HEK293 (cell line): ENCODE measurements around the gene BOK.

Experiments
- ZBTB20 ChIP-seq: fragments of 450-650 bp; formaldehyde crosslinking; IDR thresholded peaks from 2 replicates; pipeline ENCODE4 v1.5.1; 2016; ENCODE audit warnings: missing biosample characterization, missing genetic modification characterization
- ZBTB8A ChIP-seq: fragments of 450-650 bp; formaldehyde crosslinking; IDR thresholded peaks from 2 replicates; pipeline ENCODE4 v1.5.1; 2016; ENCODE audit warnings: missing biosample characterization, missing genetic modification characterization
- ZNF23 ChIP-seq: fragments of 450-650 bp; formaldehyde crosslinking; IDR thresholded peaks from 2 replicates; pipeline ENCODE4 v1.5.1; 2016; ENCODE audit warnings: missing biosample characterization, missing genetic modification characterization, borderline replicate concordance
- ZNF274 ChIP-seq, 2 experiments: fragments of 200-500 bp in 1 of 2; fragments of 450-650 bp in 1 of 2; sonication (Bioruptor generic) in 1 of 2; formaldehyde crosslinking in 1 of 2; IDR thresholded peaks; 2 replicates each; pipeline versions ENCODE4 v1.5.1 to v1.6.1; 2014 to 2016; ENCODE audit warnings: borderline replicate concordance in 1 of 2, inconsistent platforms in 1 of 2, low read length in 1 of 2, missing biosample characterization in 1 of 2, missing genetic modification characterization in 1 of 2
- ZNF548 ChIP-seq: fragments of 450-650 bp; formaldehyde crosslinking; IDR thresholded peaks from 2 replicates; pipeline ENCODE4 v1.5.1; 2016; ENCODE audit warnings: missing biosample characterization, missing genetic modification characterization
- ZNF658 ChIP-seq: fragments of 450-650 bp; formaldehyde crosslinking; IDR thresholded peaks from 2 replicates; pipeline ENCODE4; 2016; ENCODE audit warnings: missing biosample characterization, missing genetic modification characterization
- ZNF830 ChIP-seq: fragments of 450-650 bp; IDR thresholded peaks from 2 replicates; pipeline ENCODE4 v1.5.0; 2018; ENCODE audit warnings: missing biosample characterization, missing genetic modification characterization, low read depth, mild to moderate bottlenecking, moderate library complexity
- TF ChIP-seq, protein P1 (sequence below): fragments of 450-650 bp; formaldehyde crosslinking; IDR thresholded peaks from 2 replicates; pipeline ENCODE4 v1.5.1; 2016; ENCODE audit warnings: missing biosample characterization, missing genetic modification characterization
- TF ChIP-seq, protein P2 (sequence below): fragments of 450-650 bp; formaldehyde crosslinking; IDR thresholded peaks from 2 replicates; pipeline ENCODE4 v1.5.1; 2016; ENCODE audit warnings: missing biosample characterization, missing genetic modification characterization, low read depth
- TF ChIP-seq, protein P3 (sequence below): fragments of 450-650 bp; formaldehyde crosslinking; IDR thresholded peaks from 2 replicates; pipeline ENCODE4 v1.5.1; 2016; ENCODE audit warnings: missing biosample characterization, missing genetic modification characterization, borderline replicate concordance

DNA sequence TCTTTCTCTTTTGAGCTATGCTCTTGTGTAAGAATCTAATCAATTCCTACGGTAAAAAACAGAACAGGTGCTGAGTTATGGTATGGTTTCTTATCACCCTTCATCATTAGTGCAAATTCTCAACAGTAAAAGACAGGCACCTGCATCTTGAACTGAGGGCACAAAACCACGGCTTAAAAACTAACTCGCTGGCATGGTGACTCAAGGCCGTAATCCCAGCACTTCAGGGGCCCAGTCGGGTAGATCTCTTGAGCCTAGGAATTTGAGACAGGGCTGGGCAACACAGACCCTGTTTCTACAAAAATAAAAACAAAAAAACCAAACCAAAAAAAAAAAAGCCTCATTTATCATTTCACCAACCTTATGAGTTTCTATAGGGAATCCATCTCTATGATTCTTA is 45.1 kb downstream of the BOK start:
- TF ChIP-seq ZNF830 (tag by site-specific recombination): no peak
- TF ChIP-seq, protein P1, sequence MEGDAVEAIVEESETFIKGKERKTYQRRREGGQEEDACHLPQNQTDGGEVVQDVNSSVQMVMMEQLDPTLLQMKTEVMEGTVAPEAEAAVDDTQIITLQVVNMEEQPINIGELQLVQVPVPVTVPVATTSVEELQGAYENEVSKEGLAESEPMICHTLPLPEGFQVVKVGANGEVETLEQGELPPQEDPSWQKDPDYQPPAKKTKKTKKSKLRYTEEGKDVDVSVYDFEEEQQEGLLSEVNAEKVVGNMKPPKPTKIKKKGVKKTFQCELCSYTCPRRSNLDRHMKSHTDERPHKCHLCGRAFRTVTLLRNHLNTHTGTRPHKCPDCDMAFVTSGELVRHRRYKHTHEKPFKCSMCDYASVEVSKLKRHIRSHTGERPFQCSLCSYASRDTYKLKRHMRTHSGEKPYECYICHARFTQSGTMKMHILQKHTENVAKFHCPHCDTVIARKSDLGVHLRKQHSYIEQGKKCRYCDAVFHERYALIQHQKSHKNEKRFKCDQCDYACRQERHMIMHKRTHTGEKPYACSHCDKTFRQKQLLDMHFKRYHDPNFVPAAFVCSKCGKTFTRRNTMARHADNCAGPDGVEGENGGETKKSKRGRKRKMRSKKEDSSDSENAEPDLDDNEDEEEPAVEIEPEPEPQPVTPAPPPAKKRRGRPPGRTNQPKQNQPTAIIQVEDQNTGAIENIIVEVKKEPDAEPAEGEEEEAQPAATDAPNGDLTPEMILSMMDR (tag by site-specific recombination): no peak
- no peak for TF ChIP-seq ZNF23 (tag by site-specific recombination)
- TF ChIP-seq ZBTB8A (tag by site-specific recombination): no peak
- TF ChIP-seq, protein P2, sequence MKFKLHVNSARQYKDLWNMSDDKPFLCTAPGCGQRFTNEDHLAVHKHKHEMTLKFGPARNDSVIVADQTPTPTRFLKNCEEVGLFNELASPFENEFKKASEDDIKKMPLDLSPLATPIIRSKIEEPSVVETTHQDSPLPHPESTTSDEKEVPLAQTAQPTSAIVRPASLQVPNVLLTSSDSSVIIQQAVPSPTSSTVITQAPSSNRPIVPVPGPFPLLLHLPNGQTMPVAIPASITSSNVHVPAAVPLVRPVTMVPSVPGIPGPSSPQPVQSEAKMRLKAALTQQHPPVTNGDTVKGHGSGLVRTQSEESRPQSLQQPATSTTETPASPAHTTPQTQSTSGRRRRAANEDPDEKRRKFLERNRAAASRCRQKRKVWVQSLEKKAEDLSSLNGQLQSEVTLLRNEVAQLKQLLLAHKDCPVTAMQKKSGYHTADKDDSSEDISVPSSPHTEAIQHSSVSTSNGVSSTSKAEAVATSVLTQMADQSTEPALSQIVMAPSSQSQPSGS: no peak
- no peak for TF ChIP-seq ZNF548 (tag by site-specific recombination)
- TF ChIP-seq, protein P3, sequence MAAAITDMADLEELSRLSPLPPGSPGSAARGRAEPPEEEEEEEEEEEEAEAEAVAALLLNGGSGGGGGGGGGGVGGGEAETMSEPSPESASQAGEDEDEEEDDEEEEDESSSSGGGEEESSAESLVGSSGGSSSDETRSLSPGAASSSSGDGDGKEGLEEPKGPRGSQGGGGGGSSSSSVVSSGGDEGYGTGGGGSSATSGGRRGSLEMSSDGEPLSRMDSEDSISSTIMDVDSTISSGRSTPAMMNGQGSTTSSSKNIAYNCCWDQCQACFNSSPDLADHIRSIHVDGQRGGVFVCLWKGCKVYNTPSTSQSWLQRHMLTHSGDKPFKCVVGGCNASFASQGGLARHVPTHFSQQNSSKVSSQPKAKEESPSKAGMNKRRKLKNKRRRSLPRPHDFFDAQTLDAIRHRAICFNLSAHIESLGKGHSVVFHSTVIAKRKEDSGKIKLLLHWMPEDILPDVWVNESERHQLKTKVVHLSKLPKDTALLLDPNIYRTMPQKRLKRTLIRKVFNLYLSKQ (tag by site-specific recombination): no peak
- TF ChIP-seq ZBTB20 (tag by site-specific recombination): no peak
- TF ChIP-seq ZNF658 (tag by site-specific recombination): no peak
- no peak for TF ChIP-seq ZNF274 (IDR thresholded peaks at IDR 0.05; ENCODE audit: low read length)
- no peak for TF ChIP-seq ZNF274 (tag by site-specific recombination; IDR thresholded peaks at IDR 0.05; ENCODE audit: borderline replicate concordance)
